Fibroblast of lung (primary cell): ENCODE data around the gene SELENOH. TPM values are rescaled to one million over a fixed set of nuclear protein-coding genes. Genes with fewer than 3 reads are reported as not detected.

ENCODE experiments used
- DNase-seq, 2 donors: peaks; one replicate each; pipeline versions ENCODE4 v3.0.0 to v3.0.0-alpha.2; 2010; ENCODE audit warnings: low read depth in 2 of 2
- H2AFZ ChIP-seq: 2 replicates; pipeline ENCODE4 v1.5.1; 2012; ENCODE audit warnings: low read length, control low read depth, inconsistent platforms
- H3K27ac ChIP-seq: 2 replicates; pipeline ENCODE4 v1.5.1; 2011; ENCODE audit warnings: low read length, control low read depth; ENCODE audit not compliant: insufficient read depth
- H3K27me3 ChIP-seq: 2 replicates; pipeline ENCODE4 v1.5.1; 2011; ENCODE audit warnings: mild to moderate bottlenecking, low read length; ENCODE audit not compliant: control insufficient read depth, insufficient read depth
- H3K36me3 ChIP-seq: 2 replicates; pipeline ENCODE4 v1.5.1; 2011; ENCODE audit warnings: low read length; ENCODE audit not compliant: control insufficient read depth, insufficient read depth
- H3K4me1 ChIP-seq: 2 replicates; pipeline ENCODE4 v1.5.1; 2011; ENCODE audit warnings: low read length; ENCODE audit not compliant: control insufficient read depth, insufficient read depth; ENCODE audit errors: extremely low read depth
- H3K4me2 ChIP-seq: 2 replicates; pipeline ENCODE4 v1.5.1; 2011; ENCODE audit warnings: low read length, control low read depth; ENCODE audit not compliant: insufficient read depth; ENCODE audit errors: extremely low read depth
- H3K4me3 ChIP-seq, 4 experiments: fragments of 200-600 bp in 1 of 4; sonication (generic) in 1 of 4; replicated peaks in 1 of 4; 2 replicates each; pipeline ENCODE4 v1.5.1; 2011 to 2016; ENCODE audit warnings: low read length in 4 of 4, low read depth in 3 of 4, mild to moderate bottlenecking in 3 of 4, control low read depth in 2 of 4, inconsistent platforms in 1 of 4, mixed read lengths in 1 of 4; ENCODE audit not compliant: insufficient read depth in 1 of 4; ENCODE audit errors: control extremely low read depth in 1 of 4
- H3K79me2 ChIP-seq: 2 replicates; pipeline ENCODE4 v1.5.1; 2012; ENCODE audit warnings: mild to moderate bottlenecking, low read length, inconsistent platforms; ENCODE audit not compliant: control insufficient read depth, insufficient read depth
- H3K9ac ChIP-seq: 2 replicates; pipeline ENCODE4 v1.5.1; 2011; ENCODE audit warnings: mild to moderate bottlenecking, low read length, control low read depth; ENCODE audit not compliant: insufficient read depth
- H3K9me3 ChIP-seq: 2 replicates; pipeline ENCODE4 v1.5.1; 2012; ENCODE audit warnings: low read depth, low read length; ENCODE audit not compliant: control insufficient read depth, insufficient read depth
- H4K20me1 ChIP-seq: 2 replicates; pipeline ENCODE4 v1.5.1; 2011; ENCODE audit warnings: low read length; ENCODE audit not compliant: control insufficient read depth, insufficient read depth; ENCODE audit errors: extremely low read depth
- CTCF ChIP-seq, 2 donors: IDR thresholded peaks in 1 of 2; conservative IDR thresholded peaks in 1 of 2; 1 replicate in 1 of 2; 2 replicates in 1 of 2; pipeline ENCODE4 v1.5.1; 2011 to 2012; ENCODE audit warnings: low read length in 2 of 2, control low read depth in 1 of 2, inconsistent platforms in 1 of 2, low read depth in 1 of 2, mild to moderate bottlenecking in 1 of 2
- EZH2 ChIP-seq: IDR thresholded peaks from 2 replicates; pipeline ENCODE4 v1.5.1; 2012; ENCODE audit warnings: low read length, control low read depth, mild to moderate bottlenecking; ENCODE audit errors: missing control alignments
- polyA plus RNA-seq, 2 donors: library from polyadenylated mRNA; depleted of rRNA in 1 of 2; stranded (reverse) in 1 of 2; unstranded in 1 of 2; fragments of >200 nt; gene quantifications; 2 replicates each; pipeline ENCODE4 v1.2.1, GENCODE V29; 2011 to 2012; ENCODE audit warnings: missing spikeins in 1 of 2
- total RNA-seq: library from RNA; depleted of rRNA; stranded (reverse); fragments of >200 nt; gene quantifications from 2 replicates; pipeline ENCODE4 v1.2.1, GENCODE V29; 2014

Gene SELENOH
- total and polyA plus RNA-seq, 2 donors (not counting 1 experiment from before 2014, with no cell fraction given), result 73.3 to 99.1 TPM

GRCh38 chr11:57776031-57776521, 34.8 kb downstream of the SELENOH start:
- peaks cover 29% of the 10 kb centered on the region for H3K4me1 ChIP-seq
- H3K27me3 ChIP-seq, result no peaks in the 10 kb centered on the region
- H3K27ac ChIP-seq, result peak overlapping the region; percentile 63
- DNase-seq, result peak in 1 of 2 donors; percentile 91
- no peak for TF ChIP-seq CTCF (conservative IDR thresholded peaks at IDR 0.05 in 1 of 2, IDR thresholded peaks at IDR 0.05 in 1 of 2; ENCODE audit: low read depth in 1 of 2, low read length in 2 of 2)
- TF ChIP-seq EZH2, result no peak
- H3K4me2 ChIP-seq, result peak overlapping the region; percentile 42
- H3K36me3 ChIP-seq, result no peaks in the 10 kb centered on the region
- no peaks in the 10 kb centered on the region for H4K20me1 ChIP-seq
- no peak overlapping the region for H2AFZ ChIP-seq
- peak overlapping the region in 1 of 4 experiments; percentile 42 for H3K4me3 ChIP-seq
- H3K79me2 ChIP-seq, result peaks cover 92% of the 10 kb centered on the region
- H3K9ac ChIP-seq, result no peak overlapping the region
- no peaks in the 10 kb centered on the region for H3K9me3 ChIP-seq

- H3K4me3 ChIP-seq, result peak overlapping the region in 1 of 4 experiments; percentile 42
- no peaks in the 10 kb centered on the region for H3K9me3 ChIP-seq
- peak overlapping the region; percentile 63 for H3K27ac ChIP-seq
- H2AFZ ChIP-seq, result no peak overlapping the region
- no peak overlapping the region for H3K4me2 ChIP-seq
- no peak overlapping the region for H3K9ac ChIP-seq
- TF ChIP-seq CTCF (conservative IDR thresholded peaks at IDR 0.05 in 1 of 2, IDR thresholded peaks at IDR 0.05 in 1 of 2; ENCODE audit: low read depth in 1 of 2, low read length in 2 of 2), result no peak
- no peak for TF ChIP-seq EZH2
- H3K27me3 ChIP-seq, result no peaks in the 10 kb centered on the region
- H3K36me3 ChIP-seq, result peaks cover 1% of the 10 kb centered on the region
- peaks cover 92% of the 10 kb centered on the region for H3K79me2 ChIP-seq
- DNase-seq, result no peak
- H3K4me1 ChIP-seq, result peaks cover 31% of the 10 kb centered on the region
- peaks cover 1% of the 10 kb centered on the region for H4K20me1 ChIP-seq
Measured at GRCh38 chr11:57776577-57777210, 35.4 kb downstream of the SELENOH start.

GRCh38 chr11:57777969-57778317, 36.7 kb downstream of the SELENOH start:
- Histone ChIP-seq H3K27me3 (no peaks in the 10 kb centered on the region), H3K27ac (peak overlapping the region; percentile 63), H3K4me2 (peak overlapping the region; percentile 74), H3K9me3 (no peaks in the 10 kb centered on the region), H3K79me2 (peaks cover 91% of the 10 kb centered on the region), H3K9ac (peak overlapping the region; percentile 11), H3K4me3 (peak overlapping the region in 3 of 4 experiments; percentile 2 to 56 (median 48)), H3K4me1 (peaks cover 31% of the 10 kb centered on the region), H2AFZ (no peak overlapping the region), H4K20me1 (peaks cover 1% of the 10 kb centered on the region), H3K36me3 (peaks cover 1% of the 10 kb centered on the region)
- no peak for DNase-seq
- TF ChIP-seq EZH2 (no peak), CTCF (conservative IDR thresholded peaks at IDR 0.05 in 1 of 2, IDR thresholded peaks at IDR 0.05 in 1 of 2; ENCODE audit: low read depth in 1 of 2, low read length in 2 of 2) (no peak)
